ENCODE results near the gene SORBS2. TPM values are rescaled to one million over a fixed set of nuclear protein-coding genes. Genes with fewer than 3 reads are reported as not detected.

SORBS2 gene
- total RNA-seq, 4 donors from 2014 or later, result 17.4 to 40.8 (median 21.9) TPM

DNA sequence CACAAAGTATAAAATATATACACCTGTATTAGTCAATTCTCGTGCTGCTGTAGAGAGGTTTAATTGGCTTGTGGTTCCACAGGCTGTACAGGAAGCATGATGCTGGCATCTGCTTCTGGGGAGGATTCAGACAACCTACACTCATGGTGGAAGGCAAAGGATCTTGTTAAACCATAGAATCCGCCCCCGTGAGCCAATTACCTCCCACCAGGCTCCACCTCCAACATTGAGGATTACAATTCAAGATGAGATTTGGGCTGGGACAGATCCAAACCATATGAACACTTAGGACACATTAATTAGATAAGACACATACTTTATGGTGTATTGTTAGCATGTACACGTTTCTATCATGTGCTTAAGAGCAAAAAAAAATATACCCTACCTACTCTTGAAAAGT, 22.1 kb upstream of the SORBS2 start:
- TF ChIP-seq POLR2AphosphoS5 (IDR thresholded peaks at IDR 0.05), result no peak
- TF ChIP-seq, protein P1, sequence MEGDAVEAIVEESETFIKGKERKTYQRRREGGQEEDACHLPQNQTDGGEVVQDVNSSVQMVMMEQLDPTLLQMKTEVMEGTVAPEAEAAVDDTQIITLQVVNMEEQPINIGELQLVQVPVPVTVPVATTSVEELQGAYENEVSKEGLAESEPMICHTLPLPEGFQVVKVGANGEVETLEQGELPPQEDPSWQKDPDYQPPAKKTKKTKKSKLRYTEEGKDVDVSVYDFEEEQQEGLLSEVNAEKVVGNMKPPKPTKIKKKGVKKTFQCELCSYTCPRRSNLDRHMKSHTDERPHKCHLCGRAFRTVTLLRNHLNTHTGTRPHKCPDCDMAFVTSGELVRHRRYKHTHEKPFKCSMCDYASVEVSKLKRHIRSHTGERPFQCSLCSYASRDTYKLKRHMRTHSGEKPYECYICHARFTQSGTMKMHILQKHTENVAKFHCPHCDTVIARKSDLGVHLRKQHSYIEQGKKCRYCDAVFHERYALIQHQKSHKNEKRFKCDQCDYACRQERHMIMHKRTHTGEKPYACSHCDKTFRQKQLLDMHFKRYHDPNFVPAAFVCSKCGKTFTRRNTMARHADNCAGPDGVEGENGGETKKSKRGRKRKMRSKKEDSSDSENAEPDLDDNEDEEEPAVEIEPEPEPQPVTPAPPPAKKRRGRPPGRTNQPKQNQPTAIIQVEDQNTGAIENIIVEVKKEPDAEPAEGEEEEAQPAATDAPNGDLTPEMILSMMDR (IDR thresholded peaks at IDR 0.05), result no peak
- TF ChIP-seq POLR2A (IDR thresholded peaks at IDR 0.05), result no peak
- TF ChIP-seq EP300 (IDR thresholded peaks at IDR 0.05), result no peak
- no peaks in the 10 kb centered on the region for H3K9me3 ChIP-seq
- H3K27me3 ChIP-seq, result no peaks in the 10 kb centered on the region
- WGBS, result 73% methylated on average over 4 of the region's 4 CpGs
- H3K27ac ChIP-seq, result no peak overlapping the region
- DNase-seq (ENCODE audit: low spot score in 2 of 2), result no peak
- peaks cover 7% of the 10 kb centered on the region for H3K4me1 ChIP-seq
- H3K4me3 ChIP-seq, result no peak overlapping the region
- no peaks in the 10 kb centered on the region for H3K36me3 ChIP-seq

DNA sequence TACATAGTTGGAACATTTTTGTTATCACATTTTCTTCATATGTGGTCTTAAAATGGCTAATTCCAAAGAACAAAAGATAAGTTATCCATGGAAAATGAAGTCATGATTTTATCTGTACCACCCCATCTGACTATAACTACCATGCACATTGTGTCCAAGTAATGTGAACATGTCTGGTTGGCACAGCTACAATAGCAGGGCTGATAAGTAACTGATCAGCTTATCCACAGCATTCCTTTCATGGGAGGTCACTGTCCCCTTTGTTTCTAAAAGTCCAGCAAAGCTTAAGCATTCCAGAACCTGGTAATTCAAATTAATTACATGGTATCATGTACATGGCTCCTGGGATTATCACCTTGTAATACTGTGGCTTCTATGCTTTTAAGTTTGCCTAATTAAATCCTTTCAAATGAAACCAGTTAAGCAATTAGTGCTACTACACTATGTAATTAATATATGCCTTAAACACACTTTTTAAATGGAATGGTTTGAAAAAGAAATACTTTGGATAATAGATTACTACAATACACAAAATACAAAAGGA, 21.1 kb upstream of the SORBS2 start:
- H3K27ac ChIP-seq, result no peak overlapping the region
- no peaks in the 10 kb centered on the region for H3K27me3 ChIP-seq
- TF ChIP-seq POLR2AphosphoS5 (IDR thresholded peaks at IDR 0.05) (no peak), POLR2A (IDR thresholded peaks at IDR 0.05) (no peak), EP300 (IDR thresholded peaks at IDR 0.05) (no peak)
- TF ChIP-seq, protein P1 (IDR thresholded peaks at IDR 0.05), result no peak
- H3K4me1 ChIP-seq, result no peaks in the 10 kb centered on the region
- H3K9me3 ChIP-seq, result no peaks in the 10 kb centered on the region
- DNase-seq (ENCODE audit: low spot score in 2 of 2), result no peak
- H3K4me3 ChIP-seq, result no peak overlapping the region
- H3K36me3 ChIP-seq, result no peaks in the 10 kb centered on the region

DNA sequence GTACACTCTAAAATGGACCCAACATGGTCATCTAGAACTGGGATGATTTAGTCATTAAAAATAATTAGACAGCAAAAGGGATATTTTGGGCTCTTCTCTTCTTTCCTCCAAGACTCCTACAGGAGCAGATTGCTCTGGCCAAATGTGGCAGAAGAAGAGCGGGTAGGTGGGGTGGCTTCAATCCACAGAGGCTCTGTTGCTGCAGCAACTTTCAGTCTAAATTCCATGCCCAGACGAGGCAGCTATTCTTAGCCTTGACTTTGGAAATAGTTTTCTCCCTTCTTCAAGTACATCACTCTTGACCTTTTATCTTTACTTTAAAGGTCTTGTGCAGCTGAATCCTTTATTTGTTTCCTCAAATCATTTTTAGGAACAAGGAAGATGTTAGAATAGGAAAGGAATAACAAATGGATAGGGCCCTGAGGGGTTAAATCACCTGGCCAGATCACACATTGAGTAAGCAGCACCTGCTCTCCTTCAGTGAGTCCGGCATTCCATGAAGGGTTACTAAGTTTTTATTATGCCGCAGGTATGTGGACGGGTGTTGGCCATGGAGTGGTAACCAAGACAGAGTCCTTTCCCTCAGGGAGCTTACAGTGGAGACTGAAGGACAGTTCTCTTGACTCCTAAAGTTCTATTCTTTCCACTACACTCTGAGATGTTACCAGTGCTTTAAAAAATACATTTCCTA, 19.3 kb upstream of the SORBS2 start:
- Histone ChIP-seq H3K4me3 (no peak overlapping the region), H3K9me3 (no peaks in the 10 kb centered on the region), H3K36me3 (no peaks in the 10 kb centered on the region), H3K4me1 (no peaks in the 10 kb centered on the region), H3K27ac (no peak overlapping the region), H3K27me3 (no peaks in the 10 kb centered on the region)
- no peak for DNase-seq (ENCODE audit: low spot score in 2 of 2)
- TF ChIP-seq POLR2AphosphoS5 (IDR thresholded peaks at IDR 0.05) (no peak), EP300 (IDR thresholded peaks at IDR 0.05) (no peak), POLR2A (IDR thresholded peaks at IDR 0.05) (no peak)
- TF ChIP-seq, protein P1 (IDR thresholded peaks at IDR 0.05), result no peak
- 75% methylated on average over 5 of the region's 5 CpGs for WGBS

DNA sequence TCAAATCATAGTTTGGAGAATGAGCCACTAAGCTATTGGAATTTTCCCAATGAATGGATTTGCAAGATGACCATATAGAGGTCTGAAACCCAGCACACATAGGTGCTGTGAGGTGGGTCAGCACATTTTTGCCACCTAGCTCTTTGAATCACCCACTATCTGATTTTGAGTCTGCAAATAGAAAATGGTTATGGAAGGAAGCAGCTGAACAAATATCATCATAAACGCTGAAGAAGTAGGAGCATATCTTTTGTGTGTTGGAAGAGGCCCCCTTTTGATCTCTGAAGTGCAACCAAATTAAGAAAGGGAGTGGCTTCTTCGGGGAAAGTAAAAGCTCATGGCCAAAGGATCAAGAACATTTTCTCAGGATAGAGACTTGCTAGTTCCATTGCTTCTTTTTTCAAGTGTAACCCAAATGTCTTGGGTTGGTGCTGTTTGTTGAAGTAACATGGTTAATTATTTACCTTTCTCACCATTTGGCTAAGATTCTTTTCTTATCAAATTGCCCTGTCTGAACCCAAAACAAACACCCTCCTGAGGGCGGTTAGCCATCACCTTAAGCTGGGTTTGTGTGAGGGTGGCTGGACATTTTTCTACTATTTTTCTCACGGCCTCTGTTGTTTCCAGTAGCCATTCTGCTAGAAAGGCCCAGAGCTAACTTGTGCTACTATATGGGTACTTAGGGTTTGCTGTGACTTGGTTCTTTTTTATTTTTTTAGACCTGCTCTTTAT, 18.4 kb upstream of the SORBS2 start:
- 84% methylated on average over 4 of the region's 4 CpGs for WGBS
- H3K9me3 ChIP-seq, result no peaks in the 10 kb centered on the region
- H3K4me3 ChIP-seq, result no peak overlapping the region
- H3K36me3 ChIP-seq, result no peaks in the 10 kb centered on the region
- H3K27me3 ChIP-seq, result no peaks in the 10 kb centered on the region
- H3K27ac ChIP-seq, result no peak overlapping the region
- no peaks in the 10 kb centered on the region for H3K4me1 ChIP-seq
- DNase-seq (ENCODE audit: low spot score in 2 of 2), result no peak
- TF ChIP-seq POLR2AphosphoS5 (IDR thresholded peaks at IDR 0.05), result no peak
- TF ChIP-seq, protein P1 (IDR thresholded peaks at IDR 0.05), result no peak
- TF ChIP-seq EP300 (IDR thresholded peaks at IDR 0.05), result no peak
- no peak for TF ChIP-seq POLR2A (IDR thresholded peaks at IDR 0.05)

DNA sequence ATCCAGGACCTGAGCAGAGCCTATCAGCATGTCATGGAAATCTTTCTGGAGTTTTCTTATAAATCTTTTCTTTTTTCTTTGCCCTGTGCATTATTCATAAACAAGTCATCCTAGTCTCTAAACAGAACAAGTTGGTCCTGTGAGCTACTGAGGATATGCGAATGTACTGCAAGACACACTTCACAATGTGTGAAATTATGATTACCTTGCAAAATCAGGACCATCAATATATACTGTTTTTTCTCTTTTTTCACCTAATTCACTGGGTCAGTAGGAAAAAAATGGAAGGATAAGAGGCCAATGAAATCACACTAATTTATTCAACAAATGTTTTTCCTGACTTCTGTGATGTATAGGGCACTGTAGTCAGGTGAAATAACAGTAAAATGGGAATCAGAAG, 14.4 kb upstream of the SORBS2 start:
- DNase-seq (ENCODE audit: low spot score in 2 of 2), result no peak
- Histone ChIP-seq H3K27me3 (no peaks in the 10 kb centered on the region), H3K36me3 (no peaks in the 10 kb centered on the region), H3K4me1 (no peaks in the 10 kb centered on the region), H3K9me3 (no peaks in the 10 kb centered on the region), H3K4me3 (no peak overlapping the region), H3K27ac (no peak overlapping the region)
- TF ChIP-seq, protein P1 (IDR thresholded peaks at IDR 0.05), result no peak
- TF ChIP-seq POLR2AphosphoS5 (IDR thresholded peaks at IDR 0.05) (no peak), EP300 (IDR thresholded peaks at IDR 0.05) (no peak), POLR2A (IDR thresholded peaks at IDR 0.05) (no peak)
- 0% methylated on average over 1 of the region's 1 CpG for WGBS

All from suprapubic skin (tissue), 4 donors.